OCI-LY1 (cell line): ENCODE results near the gene CDH4.

ENCODE experiments used
- CTCF ChIP-seq: fragments of 200-600 bp; sonication (generic), shearing (Covaris generic); IDR thresholded peaks from 2 replicates; pipeline ENCODE4 v1.5.1; 2017; ENCODE audit warnings: mild to moderate bottlenecking, antibody characterized with exemption, low read length, moderate library complexity, mixed read lengths
- EZH2 ChIP-seq: fragments of 200-600 bp; sonication (generic), shearing (Covaris generic); IDR thresholded peaks from 2 replicates; pipeline ENCODE4 v1.8.0; 2017; ENCODE audit warnings: borderline replicate concordance, mixed run types, mild to moderate bottlenecking, antibody characterized with exemption, low read length, moderate library complexity, mixed read lengths

DNA sequence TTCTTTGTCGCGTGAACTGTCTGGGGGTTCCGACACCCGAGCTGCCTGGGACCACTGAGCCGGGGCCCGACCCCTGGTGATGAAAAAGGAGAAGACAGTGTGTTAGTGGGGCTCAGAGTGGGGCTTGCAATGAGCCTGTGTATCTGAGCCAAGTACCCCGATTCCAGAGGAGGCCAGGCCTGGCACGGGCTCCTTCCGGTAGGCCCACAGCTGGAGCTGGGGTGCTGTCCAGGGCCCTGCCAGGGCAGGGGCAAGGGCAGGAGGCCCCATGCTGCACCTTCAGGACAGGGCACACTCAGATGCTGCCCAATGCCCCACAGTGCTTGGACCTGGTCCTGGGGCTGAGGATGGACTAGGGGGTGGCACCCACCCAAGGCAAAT is 724.2 kb downstream of the CDH4 start:
- TF ChIP-seq CTCF, result no peak
- no peak for TF ChIP-seq EZH2
